CD14-positive monocyte (primary cell): ENCODE data around the gene RFK. TPM values are rescaled to one million over a fixed set of nuclear protein-coding genes. Genes with fewer than 3 reads are reported as not detected.

Experiments used
- DNase-seq, 3 donors: peaks; one replicate each; pipeline ENCODE4 v3.0.0-alpha.2; 2011 to 2022
- H2AFZ ChIP-seq: 2 replicates; pipeline ENCODE4 v1.6.0; 2012; ENCODE audit warnings: mild to moderate bottlenecking, low read depth, low read length, inconsistent platforms; ENCODE audit not compliant: insufficient read depth, poor library complexity, severe bottlenecking
- H3K27ac ChIP-seq, 2 donors: 1 replicate in 1 of 2; 2 replicates in 1 of 2; pipeline ENCODE4 v1.5.1; 2012 to 2013; ENCODE audit warnings: low read length in 2 of 2, control low read depth in 1 of 2, inconsistent platforms in 1 of 2, low read depth in 1 of 2, mild to moderate bottlenecking in 1 of 2
- H3K27me3 ChIP-seq, 2 donors: one replicate each; pipeline versions ENCODE4 v1.6.0 to v1.6.1; 2011 to 2013; ENCODE audit warnings: low read length in 2 of 2; ENCODE audit not compliant: control insufficient read depth in 2 of 2, insufficient read depth in 2 of 2
- H3K36me3 ChIP-seq, 2 donors: replicated peaks in 1 of 2; 1 replicate in 1 of 2; 2 replicates in 1 of 2; pipeline versions ENCODE4 v1.5.1 to v1.6.1; 2012 to 2013; ENCODE audit warnings: low read length in 2 of 2, control low read depth in 1 of 2, inconsistent platforms in 1 of 2, mild to moderate bottlenecking in 1 of 2; ENCODE audit not compliant: insufficient read depth in 2 of 2, control insufficient read depth in 1 of 2
- H3K4me1 ChIP-seq, 2 donors: 1 replicate in 1 of 2; 2 replicates in 1 of 2; pipeline versions ENCODE4 v1.5.1 to v1.6.1; 2012 to 2013; ENCODE audit warnings: low read length in 2 of 2, control low read depth in 1 of 2, inconsistent platforms in 1 of 2, mild to moderate bottlenecking in 1 of 2, moderate library complexity in 1 of 2; ENCODE audit not compliant: insufficient read depth in 2 of 2, control insufficient read depth in 1 of 2
- H3K4me2 ChIP-seq: replicated peaks from 2 replicates; pipeline ENCODE3; 2012; ENCODE audit warnings: low read length, moderate library complexity, mild to moderate bottlenecking; ENCODE audit not compliant: poor library complexity, severe bottlenecking; ENCODE audit errors: extremely low read depth
- H3K4me3 ChIP-seq, 3 experiments: fragments of 200-600 bp in 1 of 3; sonication (generic) in 1 of 3; replicated peaks in 1 of 3; 1 replicate in 2 of 3; 2 replicates in 1 of 3; pipeline ENCODE4 v1.5.1; 2011 to 2013; ENCODE audit warnings: low read length in 3 of 3, mild to moderate bottlenecking in 3 of 3, control low read depth in 2 of 3, low read depth in 2 of 3, inconsistent platforms in 1 of 3, moderate library complexity in 1 of 3
- H3K79me2 ChIP-seq: 2 replicates; pipeline ENCODE4 v1.6.0; 2012; ENCODE audit warnings: mild to moderate bottlenecking, control low read depth, inconsistent platforms, low read length, moderate library complexity; ENCODE audit not compliant: insufficient read depth
- H3K9ac ChIP-seq: 2 replicates; pipeline ENCODE4 v1.6.0; 2017; ENCODE audit warnings: low read length, mild to moderate bottlenecking; ENCODE audit not compliant: insufficient read depth, poor library complexity, severe bottlenecking
- H3K9me3 ChIP-seq, 2 donors: replicated peaks in 1 of 2; 1 replicate in 1 of 2; 2 replicates in 1 of 2; pipeline versions ENCODE4 v1.5.1 to v1.6.1; 2012 to 2013; ENCODE audit warnings: low read length in 2 of 2, control low read depth in 1 of 2; ENCODE audit not compliant: control insufficient read depth in 1 of 2, insufficient read depth in 1 of 2
- H4K20me1 ChIP-seq: 2 replicates; pipeline ENCODE4 v1.6.0; 2012; ENCODE audit warnings: mild to moderate bottlenecking, low read length, control low read depth, moderate library complexity; ENCODE audit not compliant: insufficient read depth
- H3K27ac Mint-ChIP-seq, 7 donors: one replicate each; pipeline ENCODE4 v1.8.0; 2020; ENCODE audit warnings: mild to moderate bottlenecking in 7 of 7, mixed read lengths in 7 of 7, moderate library complexity in 6 of 7, inconsistent platforms in 2 of 7
- H3K27me3 Mint-ChIP-seq, 3 donors: one replicate each; pipeline ENCODE4 v1.8.0; 2021 to 2022; ENCODE audit warnings: low read depth in 3 of 3, mild to moderate bottlenecking in 3 of 3, mixed read lengths in 3 of 3, moderate library complexity in 3 of 3, inconsistent platforms in 1 of 3
- H3K36me3 Mint-ChIP-seq, 2 donors: one replicate each; pipeline ENCODE4 v1.8.0; 2020; ENCODE audit warnings: mixed read lengths in 2 of 2, inconsistent platforms in 1 of 2, mild to moderate bottlenecking in 1 of 2
- H3K4me1 Mint-ChIP-seq: one replicate; pipeline ENCODE4 v1.8.0; 2020; ENCODE audit warnings: mild to moderate bottlenecking, mixed read lengths
- H3K4me3 Mint-ChIP-seq, 2 donors: one replicate each; pipeline ENCODE4 v1.8.0; 2020; ENCODE audit warnings: mild to moderate bottlenecking in 2 of 2, mixed read lengths in 2 of 2, moderate library complexity in 1 of 2
- H3K9me3 Mint-ChIP-seq, 7 donors: one replicate each; pipeline ENCODE4 v1.8.0; 2020 to 2022; ENCODE audit warnings: mixed read lengths in 7 of 7, mild to moderate bottlenecking in 6 of 7, moderate library complexity in 6 of 7, inconsistent platforms in 2 of 7
- CTCF ChIP-seq: fragments of 200-600 bp; IDR thresholded peaks from one replicate; pipeline ENCODE4 v1.8.0; 2022; ENCODE audit warnings: antibody characterized with exemption, mild to moderate bottlenecking
- WGBS: methylation state at CpG from one replicate; pipeline ENCODE4 v1.1.5; 2013; ENCODE audit warnings: missing lambda C conversion rate; ENCODE audit not compliant: insufficient coverage; 5-methylcytosine and 5-hydroxymethylcytosine counted together
- intact Hi-C, 2 donors: fragments of 100-400 bp; cut with micrococcal nuclease; formaldehyde crosslinking; loops; one replicate each; pipeline versions ENCODE4 v1.15.0 to v1.15.1; 2023
- polyA plus RNA-seq, 3 donors: library from polyadenylated mRNA; depleted of rRNA in 1 of 3; unstranded in 2 of 3; stranded (reverse) in 1 of 3; fragments of 300-500 nt in 2 of 3; fragments of >200 nt in 1 of 3; fragmentation: Illumina TruSeq in 2 of 3; gene quantifications; 1 replicate in 2 of 3; 2 replicates in 1 of 3; pipeline ENCODE4 v1.2.3, GENCODE V29; 2012 to 2021

The RFK gene
- polyA plus RNA-seq, 3 donors, result 5.9 to 46.6 (median 44.4) TPM

- no peak overlapping the region for H3K4me3 Mint-ChIP-seq
- Histone ChIP-seq H3K9ac (no peak overlapping the region), H3K4me1 (no peaks in the 10 kb centered on the region), H3K27me3 (no peaks in the 10 kb centered on the region), H3K79me2 (no peaks in the 10 kb centered on the region), H3K4me2 (no peak overlapping the region), H3K9me3 (no peaks in the 10 kb centered on the region), H2AFZ (no peak overlapping the region), H3K4me3 (no peak overlapping the region), H3K36me3 (no peaks in the 10 kb centered on the region), H3K27ac (no peak overlapping the region), H4K20me1 (no peaks in the 10 kb centered on the region)
- peaks cover 2% of the 10 kb centered on the region for H3K4me1 Mint-ChIP-seq
- intact Hi-C loops, result no loop called here
- DNase-seq, result no peak
- H3K27me3 Mint-ChIP-seq, result no peaks in the 10 kb centered on the region
- H3K9me3 Mint-ChIP-seq, result peaks cover 0 to 9% (median 3%) of the 10 kb centered on the region in 7 donors
- WGBS, result 93% methylated on average over 3 of the region's 5 CpGs
- H3K36me3 Mint-ChIP-seq, result no peaks in the 10 kb centered on the region
- no peak overlapping the region for H3K27ac Mint-ChIP-seq
- TF ChIP-seq CTCF, result no peak
Measured at GRCh38 chr9:76433406-76433805, 39.2 kb upstream of the RFK start.

GRCh38 chr9:76431601-76432000 lies 37.4 kb upstream of the RFK start:
- Histone ChIP-seq H3K4me3 (no peak overlapping the region), H3K27me3 (no peaks in the 10 kb centered on the region), H2AFZ (no peak overlapping the region), H3K9me3 (no peaks in the 10 kb centered on the region), H3K79me2 (no peaks in the 10 kb centered on the region), H3K9ac (no peak overlapping the region), H3K4me1 (no peaks in the 10 kb centered on the region), H3K4me2 (no peak overlapping the region), H3K36me3 (no peaks in the 10 kb centered on the region), H3K27ac (no peak overlapping the region), H4K20me1 (no peaks in the 10 kb centered on the region)
- 100% methylated on average over 5 of the region's 8 CpGs for WGBS
- intact Hi-C loops, result no loop called here
- Mint-ChIP-seq H3K27me3 (no peaks in the 10 kb centered on the region), H3K4me3 (no peak overlapping the region), H3K9me3 (peaks cover 0 to 9% (median 3%) of the 10 kb centered on the region in 7 donors), H3K4me1 (peaks cover 2% of the 10 kb centered on the region), H3K27ac (no peak overlapping the region), H3K36me3 (no peaks in the 10 kb centered on the region)
- no peak for DNase-seq
- TF ChIP-seq CTCF, result no peak
